Left lobe of liver (tissue), 2 donors: ENCODE data around the gene RAC2. TPM values are rescaled to one million over a fixed set of nuclear protein-coding genes. Genes with fewer than 3 reads are reported as not detected.
"Not testable (repeated sequence)": the region's sequence is repeated elsewhere in the genome, so short reads cannot be mapped to it uniquely, and the experiment has no call there.

Experiments
- ATAC-seq: fragments of 200-7000 bp; cut with Tn5 transposase; one replicate; pipeline ENCODE4 v1.9.1; 2020; ENCODE audit warnings: mild to moderate bottlenecking, moderate library complexity
- DNase-seq: peaks from one replicate; pipeline ENCODE4 v3.0.0-alpha.2; 2020; ENCODE audit warnings: low spot score
- total RNA-seq: library from RNA; stranded (reverse); gene quantifications from one replicate; pipeline ENCODE4 v1.2.1, GENCODE V29; 2021
- donor health status: DM: no; HTN: no; CAD: no; lungs with moderate emphysema.
- donor health status: DM: no; HTN: yes; CAD: no.

RAC2 gene
- total RNA-seq, 1 donor from 2014 or later = 4.5 TPM

GRCh38 chr22:37206841-37207821 lies 36.9 kb downstream of the RAC2 start:
- DNase-seq = no peak

GRCh38 chr22:37206118-37206840 lies 37.8 kb downstream of the RAC2 start:
- no peak for DNase-seq
- no peak for ATAC-seq

More at GRCh38 chr22:37206841-37207821, 36.9 kb downstream of the RAC2 start:
- ATAC-seq = no peak

- ATAC-seq = no peak
- no peak for DNase-seq
Observed at GRCh38 chr22:37205046-37205445, 39.0 kb downstream of the RAC2 start.

- no peak for ATAC-seq
- no peak for DNase-seq
Observed at GRCh38 chr22:37204045-37204655, 39.9 kb downstream of the RAC2 start.

GRCh38 chr22:37203354-37204044 lies 40.6 kb downstream of the RAC2 start:
- DNase-seq (no peak), ATAC-seq (no peak)

- no peak for DNase-seq
- no peak for ATAC-seq
Observed at GRCh38 chr22:37202716-37203115, 41.4 kb downstream of the RAC2 start.

- no peak for DNase-seq
- no peak for ATAC-seq
Observed at GRCh38 chr22:37202001-37202555, 42.0 kb downstream of the RAC2 start.

- not testable (repeated sequence) for DNase-seq, ATAC-seq
Observed at GRCh38 chr22:37201443-37201820, 42.6 kb downstream of the RAC2 start.

- ATAC-seq = peak; percentile 47
- DNase-seq = peak; percentile 76
Observed at GRCh38 chr22:37199760-37200108, 44.3 kb downstream of the RAC2 start.

GRCh38 chr22:37199103-37199759 lies 44.8 kb downstream of the RAC2 start:
- DNase-seq (peak; percentile 99), ATAC-seq (peak; percentile 79)

GRCh38 chr22:37198258-37199102 lies 45.6 kb downstream of the RAC2 start:
- DNase-seq (peak; percentile 91), ATAC-seq (peak; percentile 66)

GRCh38 chr22:37197451-37198257 lies 46.4 kb downstream of the RAC2 start:
- DNase-seq (peak; percentile 86), ATAC-seq (peak; percentile 19)

- peak; percentile 57 for ATAC-seq
- DNase-seq = peak; percentile 92
Observed at GRCh38 chr22:37196539-37197450, 47.3 kb downstream of the RAC2 start.

- DNase-seq (no peak), ATAC-seq (no peak)
Observed at GRCh38 chr22:37195921-37196320, 48.1 kb downstream of the RAC2 start.

GRCh38 chr22:37194750-37195149 lies 49.3 kb downstream of the RAC2 start:
- ATAC-seq (no peak), DNase-seq (no peak)

- DNase-seq = no peak
- no peak for ATAC-seq
Observed at GRCh38 chr22:37193629-37194191, 50.4 kb downstream of the RAC2 start.

GRCh38 chr22:37192741-37193140 lies 51.3 kb downstream of the RAC2 start:
- DNase-seq = no peak
- ATAC-seq = no peak
